A673 (cell line): Measurements from ENCODE around the gene ARHGAP12.

Source experiments
- CTCF ChIP-seq: fragments of 300-800, 200-600 bp; sonication (generic); conservative IDR thresholded peaks from 2 replicates; pipeline ENCODE4 v1.5.1; 2017; ENCODE audit warnings: low read depth, mild to moderate bottlenecking, antibody characterized with exemption, low read length, moderate library complexity, mixed read lengths
- EZH2 ChIP-seq: fragments of 200-600 bp; sonication (generic); IDR thresholded peaks from 2 replicates; pipeline ENCODE4 v1.6.1; 2017; ENCODE audit warnings: borderline replicate concordance, low read depth, mild to moderate bottlenecking, mixed read lengths, antibody characterized with exemption, low read length; ENCODE audit not compliant: poor library complexity, severe bottlenecking

GRCh38 chr10:31924833-31925232 lies 3.8 kb downstream of the ARHGAP12 start:
- TF ChIP-seq EZH2 (no peak), CTCF (no peak)
